Retinal pigment epithelial cell (primary cell): ENCODE data around the gene GABRB2.

ENCODE experiments used
- DNase-seq: peaks from one replicate; pipeline ENCODE4 v3.0.0-alpha.2; 2010; ENCODE audit warnings: low read depth
- H3K4me3 ChIP-seq: 2 replicates; pipeline ENCODE4 v1.5.1; 2011; ENCODE audit warnings: mild to moderate bottlenecking, low read length, control low read depth, moderate library complexity
- CTCF ChIP-seq: conservative IDR thresholded peaks from 2 replicates; pipeline ENCODE4 v1.5.1; 2011; ENCODE audit warnings: low read depth, low read length, control low read depth, inconsistent platforms

Gene GABRB2

GRCh38 chr5:161397448-161397847 is 149.1 kb downstream of the GABRB2 start:
- no peak overlapping the region for H3K4me3 ChIP-seq
- TF ChIP-seq CTCF, result no peak
- DNase-seq, result no peak

- no peak for TF ChIP-seq CTCF
- DNase-seq, result no peak
Observed at GRCh38 chr5:161396171-161396570, 150.4 kb downstream of the GABRB2 start.

GRCh38 chr5:161391724-161392123 is 154.8 kb downstream of the GABRB2 start:
- no peak for TF ChIP-seq CTCF
- no peak for DNase-seq
- H3K4me3 ChIP-seq, result no peak overlapping the region

More at GRCh38 chr5:161396171-161396570, 150.4 kb downstream of the GABRB2 start:
- H3K4me3 ChIP-seq, result no peak overlapping the region

GRCh38 chr5:161391016-161391415 is 155.5 kb downstream of the GABRB2 start:
- no peak for TF ChIP-seq CTCF
- DNase-seq, result no peak
- H3K4me3 ChIP-seq, result no peak overlapping the region

- no peak for DNase-seq
- H3K4me3 ChIP-seq, result no peak overlapping the region
- no peak for TF ChIP-seq CTCF
Observed at GRCh38 chr5:161387121-161387520, 159.4 kb downstream of the GABRB2 start.

GRCh38 chr5:161385027-161385426 is 161.5 kb downstream of the GABRB2 start:
- H3K4me3 ChIP-seq, result no peak overlapping the region
- no peak for DNase-seq
- no peak for TF ChIP-seq CTCF

GRCh38 chr5:161382685-161383084 is 163.8 kb downstream of the GABRB2 start:
- H3K4me3 ChIP-seq, result no peak overlapping the region
- no peak for TF ChIP-seq CTCF
- DNase-seq, result no peak
